ENCODE measurements around the gene C2orf92.

Gene C2orf92

DNA sequence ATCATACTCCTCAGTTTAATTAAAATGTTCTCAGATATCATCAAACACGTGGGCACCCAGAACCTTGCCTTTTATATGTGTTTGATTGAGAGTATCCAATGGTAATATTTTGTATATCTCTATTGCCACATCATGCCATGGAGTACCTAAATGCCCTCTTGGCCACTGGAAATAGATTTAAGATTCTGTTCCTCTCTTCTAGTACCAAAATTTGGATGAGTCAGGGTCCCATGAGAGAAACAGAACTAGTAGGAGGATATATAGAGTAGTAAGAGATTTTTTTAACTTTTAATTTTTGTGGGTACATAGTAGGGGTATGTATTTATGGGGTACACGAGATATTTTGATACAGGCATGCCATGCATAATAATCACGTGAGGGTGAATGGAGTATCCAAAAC is 34.2 kb downstream of the C2orf92 start:
- H3K4me3 ChIP-seq (ENCODE audit: insufficient read depth in 1 of 2, low read depth in 1 of 2, low read length in 2 of 2) = no peak overlapping the region
- no peak overlapping the region for H4K91ac ChIP-seq (ENCODE audit: low read length)
- no peak overlapping the region for H2BK120ac ChIP-seq (ENCODE audit: low read depth, low read length)
- H3K27ac ChIP-seq (ENCODE audit: low read length, poor library complexity, severe bottlenecking) = no peak overlapping the region
- no peak overlapping the region for H3K4ac ChIP-seq (ENCODE audit: low read depth in 1 of 2, low read length in 2 of 2)
- H3K36me3 ChIP-seq (ENCODE audit: control insufficient read depth in 1 of 2, insufficient read depth in 2 of 2, low read depth in 1 of 2, low read length in 2 of 2) = no peaks in the 10 kb centered on the region
- no peak overlapping the region for H4K8ac ChIP-seq (ENCODE audit: low read length)
- H2BK5ac ChIP-seq (ENCODE audit: low read depth, low read length, poor library complexity, severe bottlenecking) = no peak overlapping the region
- no peak overlapping the region for H2BK15ac ChIP-seq (ENCODE audit: low read depth, poor library complexity, severe bottlenecking)
- no peak overlapping the region for H3K23ac ChIP-seq (ENCODE audit: low read length in 2 of 2)
- H3K4me1 ChIP-seq (ENCODE audit: control insufficient read depth, insufficient read depth, low read depth, low read length) = peaks cover 5% of the 10 kb centered on the region
- 90% methylated on average over 2 of the region's 3 CpGs for WGBS
- no peak overlapping the region for H2AFZ ChIP-seq (ENCODE audit: low read depth, low read length)
- H3K9me3 ChIP-seq (ENCODE audit: control insufficient read depth, low read length) = no peaks in the 10 kb centered on the region
- H3K9ac ChIP-seq (ENCODE audit: low read length) = no peak overlapping the region
- H2AK5ac ChIP-seq (ENCODE audit: low read length, severe bottlenecking) = no peak overlapping the region
- DNase-seq = no peak
- peaks cover 14 to 18% of the 10 kb centered on the region in 2 experiments for H3K27me3 ChIP-seq (ENCODE audit: control insufficient read depth in 1 of 2, insufficient read depth in 1 of 2, low read length in 2 of 2)
- H3K18ac ChIP-seq (ENCODE audit: low read depth in 1 of 2, low read length in 2 of 2) = no peak overlapping the region
- H3K79me1 ChIP-seq (replicated peaks; ENCODE audit: low read length, poor library complexity, severe bottlenecking) = no peaks in the 10 kb centered on the region
- H3K14ac ChIP-seq (ENCODE audit: low read length in 2 of 2) = no peak overlapping the region
- H3K4me2 ChIP-seq (ENCODE audit: low read length, poor library complexity, severe bottlenecking) = no peak overlapping the region
- no peak overlapping the region for H2BK12ac ChIP-seq (ENCODE audit: low read length in 2 of 2)

DNA sequence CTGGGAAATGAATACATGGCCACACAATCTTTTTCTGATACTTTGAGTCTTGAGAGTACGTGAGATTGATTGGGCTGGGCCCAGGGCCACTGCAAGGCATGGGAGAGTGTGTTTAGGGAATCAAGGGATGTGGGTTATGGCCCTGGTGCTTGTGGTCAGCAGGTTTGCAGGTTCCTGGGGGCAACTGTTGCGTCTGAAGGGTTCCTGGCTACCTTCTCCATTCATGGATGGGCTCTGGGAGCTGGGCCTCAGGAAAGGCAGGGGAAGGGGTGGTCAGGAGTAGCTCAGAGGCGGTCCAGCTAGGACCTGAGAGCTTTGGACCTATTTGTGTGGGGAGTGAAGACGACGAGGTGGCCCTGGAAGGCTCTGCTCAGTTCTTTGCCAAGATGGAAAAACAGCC is 35.5 kb downstream of the C2orf92 start:
- Histone ChIP-seq H3K23ac (ENCODE audit: low read length in 2 of 2) (no peak overlapping the region), H3K79me1 (replicated peaks; ENCODE audit: low read length, poor library complexity, severe bottlenecking) (no peaks in the 10 kb centered on the region), H4K8ac (ENCODE audit: low read length) (no peak overlapping the region), H3K27ac (ENCODE audit: low read length, poor library complexity, severe bottlenecking) (no peak overlapping the region), H3K9me3 (ENCODE audit: control insufficient read depth, low read length) (no peaks in the 10 kb centered on the region), H3K9ac (ENCODE audit: low read length) (no peak overlapping the region), H2AK5ac (ENCODE audit: low read length, severe bottlenecking) (no peak overlapping the region), H3K4me1 (ENCODE audit: control insufficient read depth, insufficient read depth, low read depth, low read length) (peaks cover 5% of the 10 kb centered on the region), H2BK15ac (ENCODE audit: low read depth, poor library complexity, severe bottlenecking) (no peak overlapping the region), H3K4ac (ENCODE audit: low read depth in 1 of 2, low read length in 2 of 2) (no peak overlapping the region), H3K4me2 (ENCODE audit: low read length, poor library complexity, severe bottlenecking) (no peak overlapping the region), H3K14ac (ENCODE audit: low read length in 2 of 2) (peak overlapping the region in 1 of 2 experiments; percentile 46), H3K4me3 (ENCODE audit: insufficient read depth in 1 of 2, low read depth in 1 of 2, low read length in 2 of 2) (peak overlapping the region in 1 of 2 experiments; percentile 26), H2BK120ac (ENCODE audit: low read depth, low read length) (no peak overlapping the region), H3K36me3 (ENCODE audit: control insufficient read depth in 1 of 2, insufficient read depth in 2 of 2, low read depth in 1 of 2, low read length in 2 of 2) (no peaks in the 10 kb centered on the region), H3K18ac (ENCODE audit: low read depth in 1 of 2, low read length in 2 of 2) (no peak overlapping the region), H4K91ac (ENCODE audit: low read length) (no peak overlapping the region), H2AFZ (ENCODE audit: low read depth, low read length) (no peak overlapping the region), H2BK5ac (ENCODE audit: low read depth, low read length, poor library complexity, severe bottlenecking) (no peak overlapping the region), H2BK12ac (ENCODE audit: low read length in 2 of 2) (no peak overlapping the region), H3K27me3 (ENCODE audit: control insufficient read depth in 1 of 2, insufficient read depth in 1 of 2, low read length in 2 of 2) (peaks cover 20% of the 10 kb centered on the region in 2 experiments)
- no peak for DNase-seq
- 90% methylated on average over 2 of the region's 5 CpGs for WGBS

DNA sequence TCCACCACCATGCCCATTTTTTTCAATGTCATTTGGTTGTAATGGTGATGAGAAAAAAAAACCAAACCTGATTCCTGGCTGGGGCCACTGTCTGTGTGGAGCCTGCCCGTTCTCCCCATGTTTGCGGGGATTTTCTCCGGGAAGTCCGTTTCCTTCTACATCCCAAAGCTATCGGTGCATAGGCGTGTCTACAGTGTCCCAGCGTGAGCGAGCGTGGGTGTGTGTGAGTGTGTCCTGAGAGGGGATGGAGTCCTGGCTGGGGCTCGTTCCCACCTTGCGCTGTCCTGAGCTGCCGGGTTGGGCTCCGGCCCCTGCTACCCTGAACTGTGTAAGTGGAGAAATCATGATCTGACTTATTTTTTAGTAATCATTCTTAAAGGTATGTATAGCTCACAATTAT is 36.6 kb downstream of the C2orf92 start:
- Histone ChIP-seq H2AFZ (ENCODE audit: low read depth, low read length) (no peak overlapping the region), H2BK5ac (ENCODE audit: low read depth, low read length, poor library complexity, severe bottlenecking) (no peak overlapping the region), H3K79me1 (replicated peaks; ENCODE audit: low read length, poor library complexity, severe bottlenecking) (no peaks in the 10 kb centered on the region), H2AK5ac (ENCODE audit: low read length, severe bottlenecking) (no peak overlapping the region), H3K4ac (ENCODE audit: low read depth in 1 of 2, low read length in 2 of 2) (no peak overlapping the region), H3K14ac (ENCODE audit: low read length in 2 of 2) (peak overlapping the region in 1 of 2 experiments; percentile 55), H4K91ac (ENCODE audit: low read length) (no peak overlapping the region), H3K9ac (ENCODE audit: low read length) (no peak overlapping the region), H4K8ac (ENCODE audit: low read length) (no peak overlapping the region), H2BK120ac (ENCODE audit: low read depth, low read length) (no peak overlapping the region), H3K27ac (ENCODE audit: low read length, poor library complexity, severe bottlenecking) (no peak overlapping the region), H2BK15ac (ENCODE audit: low read depth, poor library complexity, severe bottlenecking) (no peak overlapping the region), H3K27me3 (ENCODE audit: control insufficient read depth in 1 of 2, insufficient read depth in 1 of 2, low read length in 2 of 2) (peaks cover 23 to 25% of the 10 kb centered on the region in 2 experiments), H3K18ac (ENCODE audit: low read depth in 1 of 2, low read length in 2 of 2) (no peak overlapping the region), H3K4me3 (ENCODE audit: insufficient read depth in 1 of 2, low read depth in 1 of 2, low read length in 2 of 2) (no peak overlapping the region), H3K9me3 (ENCODE audit: control insufficient read depth, low read length) (no peaks in the 10 kb centered on the region), H2BK12ac (ENCODE audit: low read length in 2 of 2) (no peak overlapping the region), H3K4me2 (ENCODE audit: low read length, poor library complexity, severe bottlenecking) (no peak overlapping the region), H3K4me1 (ENCODE audit: control insufficient read depth, insufficient read depth, low read depth, low read length) (peaks cover 5% of the 10 kb centered on the region), H3K23ac (ENCODE audit: low read length in 2 of 2) (no peak overlapping the region), H3K36me3 (ENCODE audit: control insufficient read depth in 1 of 2, insufficient read depth in 2 of 2, low read depth in 1 of 2, low read length in 2 of 2) (no peaks in the 10 kb centered on the region)
- DNase-seq = no peak
- 95% methylated on average over 10 of the region's 13 CpGs for WGBS

DNA sequence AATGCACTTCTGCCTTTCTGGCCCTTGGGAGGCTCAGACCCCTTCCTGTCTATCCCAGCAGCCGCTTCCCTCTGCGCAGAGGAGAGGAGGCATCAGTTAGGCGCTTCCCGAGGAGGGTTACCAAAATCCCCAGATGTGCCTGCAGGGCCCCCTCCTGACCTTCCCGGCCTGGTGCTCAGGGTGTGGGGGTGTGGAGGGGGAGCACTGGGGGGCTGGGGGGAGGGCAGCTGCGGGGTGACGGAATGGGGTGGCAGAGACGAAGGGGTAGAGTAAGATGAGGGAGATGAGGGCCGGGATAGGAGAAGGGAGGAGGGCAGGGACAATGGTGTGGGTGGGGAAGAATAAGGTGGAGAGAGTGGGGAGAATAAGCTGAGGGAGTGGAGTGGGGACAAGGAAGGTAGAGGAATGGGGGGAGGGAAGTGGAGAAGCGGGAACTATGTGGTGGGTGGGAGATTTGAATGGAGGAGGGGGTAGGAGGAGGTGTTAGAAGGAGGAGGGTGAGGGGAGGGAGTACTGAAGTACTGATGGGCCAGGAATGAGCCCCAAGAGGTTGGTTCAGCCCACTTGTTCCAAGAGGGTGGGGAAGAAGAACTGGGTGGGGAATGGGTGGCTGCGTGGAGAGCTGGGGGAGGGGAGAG is 37.3 kb downstream of the C2orf92 start:
- Histone ChIP-seq H3K79me1 (replicated peaks; ENCODE audit: low read length, poor library complexity, severe bottlenecking) (no peaks in the 10 kb centered on the region), H4K8ac (ENCODE audit: low read length) (no peak overlapping the region), H2BK5ac (ENCODE audit: low read depth, low read length, poor library complexity, severe bottlenecking) (no peak overlapping the region), H3K4me3 (ENCODE audit: insufficient read depth in 1 of 2, low read depth in 1 of 2, low read length in 2 of 2) (no peak overlapping the region), H3K9ac (ENCODE audit: low read length) (no peak overlapping the region), H2AK5ac (ENCODE audit: low read length, severe bottlenecking) (no peak overlapping the region), H3K23ac (ENCODE audit: low read length in 2 of 2) (no peak overlapping the region), H3K18ac (ENCODE audit: low read depth in 1 of 2, low read length in 2 of 2) (no peak overlapping the region), H2BK12ac (ENCODE audit: low read length in 2 of 2) (no peak overlapping the region), H3K4me1 (ENCODE audit: control insufficient read depth, insufficient read depth, low read depth, low read length) (peaks cover 3% of the 10 kb centered on the region), H3K4ac (ENCODE audit: low read depth in 1 of 2, low read length in 2 of 2) (no peak overlapping the region), H3K36me3 (ENCODE audit: control insufficient read depth in 1 of 2, insufficient read depth in 2 of 2, low read depth in 1 of 2, low read length in 2 of 2) (no peaks in the 10 kb centered on the region), H4K91ac (ENCODE audit: low read length) (no peak overlapping the region), H2AFZ (ENCODE audit: low read depth, low read length) (no peak overlapping the region), H3K14ac (ENCODE audit: low read length in 2 of 2) (no peak overlapping the region), H3K9me3 (ENCODE audit: control insufficient read depth, low read length) (no peaks in the 10 kb centered on the region), H3K4me2 (ENCODE audit: low read length, poor library complexity, severe bottlenecking) (no peak overlapping the region), H3K27me3 (ENCODE audit: control insufficient read depth in 1 of 2, insufficient read depth in 1 of 2, low read length in 2 of 2) (peaks cover 28 to 32% of the 10 kb centered on the region in 2 experiments), H3K27ac (ENCODE audit: low read length, poor library complexity, severe bottlenecking) (no peak overlapping the region), H2BK120ac (ENCODE audit: low read depth, low read length) (no peak overlapping the region), H2BK15ac (ENCODE audit: low read depth, poor library complexity, severe bottlenecking) (no peak overlapping the region)
- 91% methylated on average over 10 of the region's 11 CpGs for WGBS
- no peak for DNase-seq
